Ishikawa (cell line): ENCODE measurements around the gene CHD5.
A peak's percentile ranks its signal among the peaks of the same experiment; 100 is the strongest.

ENCODE experiments used
- CEBPB ChIP-seq: IDR thresholded peaks from 2 replicates; pipeline ENCODE4 v1.6.1; 2012
- CREB1 ChIP-seq: IDR thresholded peaks from 2 replicates; pipeline ENCODE4 v1.6.1; 2012; ENCODE audit warnings: low read depth
- EGR1 ChIP-seq: IDR thresholded peaks from 2 replicates; pipeline ENCODE4 v1.6.1; 2012
- EP300 ChIP-seq: IDR thresholded peaks from 2 replicates; pipeline ENCODE4 v1.6.1; 2012; ENCODE audit warnings: borderline replicate concordance
- FOXM1 ChIP-seq: IDR thresholded peaks from 2 replicates; pipeline ENCODE4 v1.6.1; 2012; ENCODE audit warnings: low read depth, borderline replicate concordance
- MAX ChIP-seq: IDR thresholded peaks from 2 replicates; pipeline ENCODE4 v1.6.1; 2012
- NFIC ChIP-seq: IDR thresholded peaks from 2 replicates; pipeline ENCODE4 v1.6.1; 2012
- RAD21 ChIP-seq: IDR thresholded peaks from 2 replicates; pipeline ENCODE4 v1.6.1; 2012; ENCODE audit warnings: low read depth
- TAF1 ChIP-seq: IDR thresholded peaks from 2 replicates; pipeline ENCODE4 v1.6.1; 2012; ENCODE audit warnings: low read depth, mild to moderate bottlenecking
- TCF12 ChIP-seq: IDR thresholded peaks from 2 replicates; pipeline ENCODE4 v1.6.1; 2012; ENCODE audit warnings: low read depth
- TEAD4 ChIP-seq: IDR thresholded peaks from 2 replicates; pipeline ENCODE4 v1.6.1; 2012
- USF1 ChIP-seq: IDR thresholded peaks from 2 replicates; pipeline ENCODE4 v1.6.1; 2012
- YY1 ChIP-seq: IDR thresholded peaks from 2 replicates; pipeline ENCODE4 v1.6.1; 2012; ENCODE audit warnings: low read depth
- ZBTB7A ChIP-seq: IDR thresholded peaks from 2 replicates; pipeline ENCODE4 v1.6.1; 2012; ENCODE audit warnings: low read depth
- TF ChIP-seq, protein P1 (sequence below): IDR thresholded peaks from 2 replicates; pipeline ENCODE4 v1.6.1; 2012; ENCODE audit warnings: low read depth, mild to moderate bottlenecking

CHD5 gene

GRCh38 chr1:6205849-6206519 is 25.9 kb upstream of the CHD5 start, which contains the start of gene RNF207:
Gene RNF207 (plus strand): TSS chr1:6206119. CDS start chr1:6206536, 417 bp downstream.
- peak; percentile 62; the same call in 1 of the 2 replicates for TF ChIP-seq ZBTB7A
- TF ChIP-seq NFIC, result 0 out of 2 replicates have a peak, but pooled peaks have one; percentile 11
- TF ChIP-seq MAX, result peak; percentile 64; the same call in 1 of the 2 replicates
- no peak for TF ChIP-seq EGR1
- peak; percentile 63; the same call in 1 of the 2 replicates for TF ChIP-seq TCF12
- no peak for TF ChIP-seq FOXM1
- TF ChIP-seq CREB1, result no peak
- peak; percentile 42; the same call in 1 of the 2 replicates for TF ChIP-seq TAF1
- TF ChIP-seq, protein P1, sequence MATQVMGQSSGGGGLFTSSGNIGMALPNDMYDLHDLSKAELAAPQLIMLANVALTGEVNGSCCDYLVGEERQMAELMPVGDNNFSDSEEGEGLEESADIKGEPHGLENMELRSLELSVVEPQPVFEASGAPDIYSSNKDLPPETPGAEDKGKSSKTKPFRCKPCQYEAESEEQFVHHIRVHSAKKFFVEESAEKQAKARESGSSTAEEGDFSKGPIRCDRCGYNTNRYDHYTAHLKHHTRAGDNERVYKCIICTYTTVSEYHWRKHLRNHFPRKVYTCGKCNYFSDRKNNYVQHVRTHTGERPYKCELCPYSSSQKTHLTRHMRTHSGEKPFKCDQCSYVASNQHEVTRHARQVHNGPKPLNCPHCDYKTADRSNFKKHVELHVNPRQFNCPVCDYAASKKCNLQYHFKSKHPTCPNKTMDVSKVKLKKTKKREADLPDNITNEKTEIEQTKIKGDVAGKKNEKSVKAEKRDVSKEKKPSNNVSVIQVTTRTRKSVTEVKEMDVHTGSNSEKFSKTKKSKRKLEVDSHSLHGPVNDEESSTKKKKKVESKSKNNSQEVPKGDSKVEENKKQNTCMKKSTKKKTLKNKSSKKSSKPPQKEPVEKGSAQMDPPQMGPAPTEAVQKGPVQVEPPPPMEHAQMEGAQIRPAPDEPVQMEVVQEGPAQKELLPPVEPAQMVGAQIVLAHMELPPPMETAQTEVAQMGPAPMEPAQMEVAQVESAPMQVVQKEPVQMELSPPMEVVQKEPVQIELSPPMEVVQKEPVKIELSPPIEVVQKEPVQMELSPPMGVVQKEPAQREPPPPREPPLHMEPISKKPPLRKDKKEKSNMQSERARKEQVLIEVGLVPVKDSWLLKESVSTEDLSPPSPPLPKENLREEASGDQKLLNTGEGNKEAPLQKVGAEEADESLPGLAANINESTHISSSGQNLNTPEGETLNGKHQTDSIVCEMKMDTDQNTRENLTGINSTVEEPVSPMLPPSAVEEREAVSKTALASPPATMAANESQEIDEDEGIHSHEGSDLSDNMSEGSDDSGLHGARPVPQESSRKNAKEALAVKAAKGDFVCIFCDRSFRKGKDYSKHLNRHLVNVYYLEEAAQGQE, result no peak
- TF ChIP-seq TEAD4, result peak; percentile 94
- no peak for TF ChIP-seq RAD21
- 0 out of 2 replicates have a peak, but pooled peaks have one; percentile 22 for TF ChIP-seq USF1
- no peak for TF ChIP-seq CEBPB
- TF ChIP-seq YY1, result no peak; the same call in 1 of the 2 replicates
- TF ChIP-seq EP300, result peak; percentile 28; the same call in 1 of the 2 replicates

DNA sequence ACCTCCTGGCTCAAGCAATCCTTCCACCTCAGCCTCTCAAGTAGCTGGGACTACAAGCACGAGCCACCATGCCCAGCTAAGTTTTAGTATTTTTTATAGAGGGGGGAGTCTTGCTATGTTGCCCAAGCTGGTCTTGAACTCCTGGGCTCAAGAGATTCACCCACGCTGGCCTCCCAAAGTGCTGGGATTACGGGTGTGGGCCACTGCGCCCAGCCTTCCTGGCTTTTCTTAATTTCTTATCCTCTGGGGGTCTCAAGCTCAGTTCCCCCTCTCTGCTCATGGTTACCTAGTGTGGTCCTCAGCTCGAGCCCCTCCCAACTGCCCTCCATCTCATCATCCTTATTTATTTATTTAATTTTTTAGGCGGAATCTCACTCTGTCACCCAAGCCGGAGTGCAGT is 22.1 kb upstream of the CHD5 start:
- no peak for TF ChIP-seq CEBPB
- no peak for TF ChIP-seq CREB1
- no peak for TF ChIP-seq TAF1
- no peak for TF ChIP-seq NFIC
- TF ChIP-seq MAX, result no peak
- no peak for TF ChIP-seq TCF12
- no peak for TF ChIP-seq USF1
- TF ChIP-seq, protein P1, result no peak

GRCh38 chr1:6200188-6200809 is 20.2 kb upstream of the CHD5 start:
- no peak for TF ChIP-seq NFIC
- no peak for TF ChIP-seq YY1
- TF ChIP-seq CREB1, result no peak
- no peak for TF ChIP-seq USF1
- no peak for TF ChIP-seq EP300
- no peak for TF ChIP-seq TEAD4
- no peak for TF ChIP-seq ZBTB7A
- TF ChIP-seq, protein P1, result no peak
- no peak for TF ChIP-seq EGR1
